ENCODE data around the gene EFCAB13.
"Not testable (repeated sequence)": the region's sequence is repeated elsewhere in the genome, so short reads cannot be mapped to it uniquely, and the experiment has no call there.

EFCAB13 gene

GRCh38 chr17:47332287-47332686, 8.5 kb downstream of the EFCAB13 start:
- no peak for FAIRE-seq

DNA sequence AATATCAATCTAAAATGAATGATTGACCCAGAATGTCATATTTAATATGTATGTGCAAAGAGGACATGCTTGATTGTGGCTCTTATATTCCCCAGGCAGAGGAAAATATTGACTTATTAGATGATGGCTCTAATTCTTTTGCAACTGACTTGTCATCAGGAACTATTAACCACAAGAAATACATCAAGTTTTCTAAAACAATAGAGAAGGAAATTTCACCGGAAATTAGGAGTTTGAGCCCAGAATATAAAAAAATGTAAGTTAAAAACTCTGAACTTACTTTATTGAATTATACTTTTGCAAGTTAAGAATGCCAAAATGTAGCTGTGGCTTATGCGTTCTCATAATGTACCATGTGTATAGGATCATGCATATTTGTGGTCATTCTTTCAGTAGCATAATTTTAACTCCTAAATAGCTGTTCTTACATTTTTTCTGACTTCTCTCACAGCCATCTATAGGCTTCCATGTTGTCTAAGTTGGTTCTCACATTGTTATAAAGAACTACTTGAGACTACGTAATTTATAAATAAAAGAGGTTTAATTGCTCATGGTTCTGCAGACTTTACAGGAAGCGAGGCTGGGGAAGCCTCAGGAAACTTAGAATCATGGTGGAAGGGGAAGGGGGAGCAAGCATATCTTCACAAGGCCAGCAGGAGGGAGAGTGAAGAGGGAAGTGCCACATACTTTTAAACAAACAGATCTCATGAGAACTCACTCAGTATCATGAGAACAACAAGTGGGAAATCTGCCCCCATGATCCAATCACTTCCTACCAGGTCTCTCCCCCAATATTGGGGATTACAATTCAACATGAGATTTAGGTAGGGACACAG, 11.6 kb downstream of the EFCAB13 start:
- FAIRE-seq: no peak

DNA sequence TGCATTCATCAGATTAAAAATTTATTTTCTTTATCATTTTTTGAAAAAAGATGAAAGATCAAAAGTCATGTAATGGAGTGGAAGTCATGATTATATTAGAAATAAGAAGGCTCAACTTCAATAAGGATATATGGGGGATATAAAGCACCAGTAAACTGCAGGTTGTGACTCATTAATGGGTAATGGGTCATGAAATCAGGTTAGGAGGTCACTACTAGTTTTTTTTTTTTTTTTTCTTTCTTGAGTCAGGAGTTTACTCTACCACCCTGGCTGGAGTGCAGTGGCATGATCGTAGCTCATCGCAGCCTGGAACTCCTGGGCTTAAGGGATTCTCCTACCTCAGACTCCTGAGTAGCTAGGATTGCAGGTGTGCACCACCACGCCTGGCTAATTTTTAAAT, 14.3 kb downstream of the EFCAB13 start:
- FAIRE-seq: no peak

DNA sequence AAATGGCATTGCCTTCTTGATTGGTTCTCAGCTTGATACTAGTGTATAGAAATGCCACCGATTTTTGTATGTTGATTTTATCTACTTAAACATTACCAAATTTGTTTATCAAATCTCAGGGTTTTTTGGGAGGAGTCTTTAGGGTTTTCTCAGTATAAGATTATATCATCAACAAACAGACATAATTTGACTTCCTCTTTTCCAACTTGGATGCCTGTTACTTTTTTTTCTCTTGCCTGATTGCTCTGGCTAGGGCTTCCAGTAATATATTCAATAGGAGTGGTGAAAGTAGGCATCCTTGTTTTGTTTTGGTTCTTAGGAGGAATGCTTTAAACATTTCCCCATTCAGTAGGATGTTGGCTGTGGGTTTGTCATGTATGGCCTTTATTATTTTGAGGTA, 29.1 kb downstream of the EFCAB13 start:
- FAIRE-seq: no peak

- FAIRE-seq: no peak
Observed at GRCh38 chr17:47358652-47359051, 34.9 kb downstream of the EFCAB13 start.

GRCh38 chr17:47363171-47363570, 39.4 kb downstream of the EFCAB13 start:
- FAIRE-seq: no peak

DNA sequence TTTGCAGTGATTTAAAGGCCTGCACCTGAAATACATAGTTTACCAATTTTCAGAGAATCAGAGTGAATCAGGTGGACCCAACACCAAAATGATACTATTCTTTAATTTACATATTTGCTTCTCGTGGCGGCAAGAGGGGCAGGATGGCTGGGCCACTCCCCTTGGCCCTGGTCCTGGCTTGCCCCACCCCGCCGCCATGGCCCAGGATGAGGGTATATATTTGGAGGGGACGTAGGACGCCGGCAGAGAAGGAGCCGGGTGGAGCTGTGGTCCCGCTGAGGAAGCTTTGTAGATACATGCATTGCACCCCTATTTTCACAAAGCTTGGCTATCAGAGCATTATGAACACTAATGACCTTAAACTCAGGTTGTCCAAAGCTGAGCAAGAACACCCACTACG, 43.5 kb downstream of the EFCAB13 start:
- no peak for FAIRE-seq

DNA sequence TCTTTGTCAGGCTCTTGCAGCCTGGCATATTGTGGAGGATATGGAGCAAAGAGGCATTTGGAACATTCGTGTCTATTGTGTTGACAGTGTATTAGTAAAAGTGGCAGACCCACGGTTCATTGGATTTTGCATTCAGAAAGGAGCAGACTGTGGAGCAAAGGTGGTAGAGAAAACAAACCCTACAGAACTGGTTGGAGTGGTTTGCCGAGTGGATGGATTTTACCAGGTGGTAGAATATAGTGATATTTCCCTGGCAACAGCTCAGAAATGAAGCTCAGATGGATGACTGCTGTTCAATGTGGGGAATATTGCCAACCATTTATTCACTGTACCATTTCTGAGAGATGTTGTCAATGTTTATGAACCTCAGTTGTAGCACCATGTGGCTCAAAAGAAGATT, 44.5 kb downstream of the EFCAB13 start:
- no peak for FAIRE-seq

DNA sequence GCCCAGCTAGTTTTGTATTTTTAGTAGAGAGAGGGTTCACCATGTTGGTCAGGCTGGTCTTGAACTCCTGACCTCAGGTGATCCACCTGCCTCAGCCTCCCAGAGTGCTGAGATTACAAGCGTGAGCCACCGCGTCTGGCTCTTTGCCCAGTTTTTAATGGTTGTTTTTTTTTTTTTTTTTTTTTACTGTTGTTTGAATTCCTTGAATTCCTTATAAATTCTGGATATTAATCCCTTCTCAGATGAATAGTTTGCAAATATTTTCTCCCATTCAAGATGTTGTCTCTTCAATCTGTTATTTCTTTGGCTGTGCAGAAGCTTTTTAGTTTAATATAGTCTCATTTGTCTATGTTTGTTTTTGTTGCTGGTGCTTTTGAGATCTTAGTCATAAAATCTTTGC, 47.1 kb downstream of the EFCAB13 start:
- FAIRE-seq: not testable (repeated sequence)

DNA sequence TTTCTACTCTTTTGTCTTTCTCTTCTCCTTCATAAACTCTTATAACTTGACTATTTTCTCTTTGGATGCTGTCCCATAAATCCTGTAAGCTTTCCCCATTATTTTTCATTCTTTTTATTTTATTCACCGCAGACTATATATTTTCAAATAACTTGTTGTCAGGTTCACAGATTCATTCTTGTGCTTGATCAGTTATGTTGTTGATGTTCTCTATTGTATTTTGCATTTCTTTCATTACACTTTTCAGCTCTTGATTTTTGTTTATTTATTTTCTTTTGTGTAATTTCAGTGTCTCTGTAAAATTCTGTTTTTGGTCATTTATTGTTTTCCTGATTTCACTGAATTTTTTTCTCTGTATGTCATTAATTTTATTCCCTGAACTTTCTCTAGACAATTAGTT, 49.2 kb downstream of the EFCAB13 start:
- no peak for FAIRE-seq

DNA sequence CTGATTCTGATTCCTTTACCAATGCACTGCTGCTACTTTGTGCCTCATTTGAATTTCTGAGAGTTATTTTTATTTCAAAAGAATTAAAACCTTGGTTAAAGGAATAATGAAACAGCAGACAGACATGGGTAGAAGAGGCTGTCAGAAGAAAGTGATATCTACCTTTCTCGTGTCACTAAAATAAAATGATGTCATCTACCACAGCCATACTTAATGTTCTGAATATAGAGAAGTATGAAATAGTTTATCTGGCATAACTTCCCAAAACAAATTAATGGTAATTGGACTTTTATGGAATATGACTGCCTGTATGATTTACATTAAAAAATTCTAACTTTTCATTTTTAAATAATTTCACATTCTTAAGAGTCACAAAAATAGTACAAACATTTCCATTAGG, 52.5 kb downstream of the EFCAB13 start:
- FAIRE-seq: no peak

DNA sequence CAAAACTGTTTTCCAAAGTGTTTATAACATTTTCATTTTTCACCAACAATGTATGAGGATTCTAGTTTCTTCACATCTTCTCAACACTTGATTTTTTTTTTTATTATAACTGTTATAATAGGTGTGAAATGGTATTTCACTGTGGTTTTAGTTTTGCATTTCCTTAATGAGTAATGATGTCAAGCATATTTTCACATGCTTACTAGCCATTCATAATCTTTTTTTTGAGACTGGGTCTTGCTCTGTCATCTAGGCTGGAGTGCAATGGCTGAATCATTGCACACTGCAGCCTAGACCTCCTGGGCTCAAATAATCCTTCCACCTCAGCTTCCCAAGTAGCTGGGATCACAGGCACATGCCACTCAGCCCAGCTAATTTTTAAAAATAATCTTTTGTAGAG, 65.1 kb downstream of the EFCAB13 start:
- no peak for FAIRE-seq

DNA sequence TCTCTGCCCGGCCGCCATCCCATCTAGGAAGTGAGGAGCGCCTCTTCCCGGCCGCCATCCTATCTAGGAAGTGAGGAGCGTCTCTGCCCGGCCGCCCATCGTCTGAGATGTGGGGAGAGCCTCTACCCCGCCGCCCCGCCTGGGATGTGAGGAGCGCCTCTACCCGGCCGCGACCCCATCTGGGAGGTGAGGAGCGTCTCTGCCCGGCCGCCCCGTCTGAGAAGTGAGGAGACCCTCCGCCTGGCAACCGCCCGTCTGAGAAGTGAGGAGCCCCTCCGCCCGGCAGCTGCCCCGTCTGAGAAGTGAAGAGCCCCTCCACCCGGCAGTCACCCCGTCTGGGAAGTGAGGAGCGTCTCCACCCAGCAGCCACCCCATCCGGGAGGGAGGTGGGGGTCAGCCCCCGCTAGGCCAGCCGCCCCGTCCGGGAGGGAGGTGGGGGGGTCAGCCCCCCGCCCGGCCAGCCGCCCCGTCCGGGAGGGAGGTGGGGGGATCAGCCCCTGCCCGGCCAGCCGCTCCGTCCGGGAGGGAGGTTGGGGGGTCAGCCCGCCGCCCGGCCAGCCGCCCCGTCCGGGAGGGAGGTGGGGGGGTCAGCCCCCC, 73.9 kb downstream of the EFCAB13 start:
- FAIRE-seq: not testable (repeated sequence)

GRCh38 chr17:47400333-47400732, 76.6 kb downstream of the EFCAB13 start:
- no peak for FAIRE-seq

- FAIRE-seq: no peak
Observed at GRCh38 chr17:47401100-47401499, 77.3 kb downstream of the EFCAB13 start.

DNA sequence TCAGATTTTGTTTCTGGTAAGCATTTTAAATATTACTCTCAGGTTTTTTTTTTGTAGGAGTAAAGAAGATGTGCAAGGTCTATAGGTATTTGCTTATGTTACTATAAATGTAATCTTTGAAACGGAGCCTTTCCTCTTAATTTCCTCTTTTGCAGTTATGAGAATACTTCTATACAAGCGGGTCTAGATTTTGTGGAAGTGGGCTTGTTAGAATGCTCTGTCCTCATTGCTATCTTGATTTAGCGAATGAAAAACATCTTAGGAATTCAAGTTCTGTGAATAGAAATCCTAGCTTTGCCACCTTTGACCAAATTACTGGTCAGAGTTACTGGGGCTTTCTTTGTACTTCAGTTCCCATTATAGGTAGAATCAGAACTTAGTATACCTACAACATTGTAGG, 80.3 kb downstream of the EFCAB13 start:
- no peak for FAIRE-seq

- FAIRE-seq: no peak
Observed at GRCh38 chr17:47404875-47405274, 81.1 kb downstream of the EFCAB13 start.

- FAIRE-seq: no peak
Observed at GRCh38 chr17:47413872-47414271, 90.1 kb downstream of the EFCAB13 start.

GRCh38 chr17:47414612-47415011, 90.9 kb downstream of the EFCAB13 start:
- no peak for FAIRE-seq

- no peak for FAIRE-seq
Observed at GRCh38 chr17:47423406-47424295, 99.9 kb downstream of the EFCAB13 start.

DNA sequence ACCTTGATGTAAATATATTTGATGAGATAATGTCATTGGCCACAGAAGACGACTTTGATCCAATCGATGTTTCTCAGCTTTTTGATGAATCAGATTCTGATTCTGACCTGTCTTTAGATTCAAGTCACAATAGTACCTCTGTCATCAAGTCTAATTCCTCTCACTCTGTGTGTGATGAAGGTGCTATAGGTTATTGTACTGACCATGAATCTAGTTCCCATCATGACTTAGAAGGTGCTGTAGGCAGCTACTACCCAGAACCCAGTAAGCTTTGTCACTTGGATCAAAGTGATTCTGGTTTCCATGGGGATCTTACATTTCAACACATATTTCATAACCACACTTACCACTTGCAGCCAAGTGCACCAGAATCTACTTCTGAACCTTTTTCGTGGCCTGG, 101.5 kb downstream of the EFCAB13 start:
- not testable (repeated sequence) for FAIRE-seq

DNA sequence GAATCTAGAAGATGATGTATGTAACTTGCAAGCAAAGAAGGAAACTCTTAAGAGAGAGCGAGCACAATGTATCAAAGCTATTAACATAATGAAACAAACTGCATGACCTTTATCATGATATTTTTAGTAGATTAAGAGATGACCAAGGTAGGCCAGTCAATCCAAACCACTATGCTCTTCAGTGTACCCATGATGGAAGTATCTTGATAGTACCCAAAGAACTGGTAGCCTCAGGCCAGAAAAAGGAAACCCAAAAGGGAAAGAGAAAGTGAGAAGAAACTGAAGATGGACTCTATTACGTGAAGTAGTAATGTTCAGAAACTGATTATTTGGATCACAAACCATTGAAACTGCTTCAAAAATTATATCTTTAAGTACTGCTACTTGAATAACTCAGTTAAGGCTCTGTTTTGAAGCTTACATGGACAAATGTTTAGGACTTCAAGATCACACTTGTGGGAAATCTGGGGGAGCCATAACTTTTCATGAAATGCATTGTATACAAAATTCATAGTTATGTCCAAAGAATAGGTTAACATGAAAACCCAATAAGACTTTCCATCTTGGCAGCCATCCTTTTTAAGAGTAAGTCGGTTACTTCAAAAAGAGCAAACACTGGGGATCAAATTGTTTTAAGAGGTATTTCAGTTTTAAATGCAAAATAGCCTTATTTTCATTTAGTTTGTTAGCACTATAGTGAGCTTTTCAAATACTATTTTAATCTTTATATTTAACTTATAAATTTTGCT, 102.3 kb downstream of the EFCAB13 start:
- FAIRE-seq: peak; percentile 94

GRCh38 chr17:47427985-47428384, 104.2 kb downstream of the EFCAB13 start:
- no peak for FAIRE-seq
